Measurements from ENCODE around the gene POLR3A. TPM values are rescaled to one million over a fixed set of nuclear protein-coding genes. Genes with fewer than 3 reads are reported as not detected.

The POLR3A gene
- total and polyA plus RNA-seq, 2 donors (not counting 1 experiment from before 2014, with no cell fraction given), result 5.4 to 18.4 TPM

DNA sequence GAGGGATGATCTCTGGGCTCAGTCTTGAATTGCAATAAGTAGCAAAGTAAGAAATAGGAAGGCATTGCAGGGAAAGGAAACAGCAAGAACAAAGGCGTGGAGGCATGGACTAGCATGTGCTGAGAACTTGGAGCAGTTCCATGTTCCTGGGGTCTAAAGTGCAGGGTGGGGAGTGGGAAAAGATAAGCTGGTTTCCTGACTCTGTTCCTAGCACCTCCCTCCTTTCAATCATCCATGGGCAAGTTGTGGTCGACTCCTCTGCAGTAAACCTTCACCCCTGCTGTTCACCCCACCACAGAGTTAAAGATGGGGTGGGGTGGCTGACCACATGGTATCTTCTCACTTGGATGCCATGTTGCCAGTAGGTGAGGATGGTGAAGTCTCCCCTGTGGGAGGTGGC is 33.9 kb upstream of the POLR3A start:
- no peak overlapping the region for H3K9ac ChIP-seq (ENCODE audit: low read length)
- Mint-ChIP-seq H3K4me1 (no peaks in the 10 kb centered on the region), H3K27ac (no peak overlapping the region), H3K4me3 (no peak overlapping the region), H3K27me3 (peaks cover 3% of the 10 kb centered on the region), H3K9me3 (ENCODE audit: insufficient read depth) (no peaks in the 10 kb centered on the region)
- no peaks in the 10 kb centered on the region for H4K20me1 ChIP-seq (ENCODE audit: control insufficient read depth, insufficient read depth, low read length, poor library complexity, severe bottlenecking)
- no peak for ATAC-seq (ENCODE audit: low read depth)
- no peak overlapping the region for H3K4me3 ChIP-seq (ENCODE audit: control extremely low read depth in 1 of 5, extremely low read depth in 1 of 5, insufficient read depth in 1 of 5, low read depth in 2 of 5, low read length in 4 of 5)
- no peak for DNase-seq
- H3K27me3 ChIP-seq (replicated peaks in 1 of 4; ENCODE audit: control extremely low read depth in 1 of 4, control insufficient read depth in 3 of 4, insufficient read depth in 4 of 4, low read length in 3 of 4), result no peaks in the 10 kb centered on the region
- no peaks in the 10 kb centered on the region for H3K36me3 ChIP-seq (replicated peaks in 1 of 2; ENCODE audit: control extremely low read depth in 1 of 2, control insufficient read depth in 1 of 2, extremely low read depth in 1 of 2, insufficient read depth in 2 of 2, low read length in 1 of 2)
- TF ChIP-seq, protein P1, sequence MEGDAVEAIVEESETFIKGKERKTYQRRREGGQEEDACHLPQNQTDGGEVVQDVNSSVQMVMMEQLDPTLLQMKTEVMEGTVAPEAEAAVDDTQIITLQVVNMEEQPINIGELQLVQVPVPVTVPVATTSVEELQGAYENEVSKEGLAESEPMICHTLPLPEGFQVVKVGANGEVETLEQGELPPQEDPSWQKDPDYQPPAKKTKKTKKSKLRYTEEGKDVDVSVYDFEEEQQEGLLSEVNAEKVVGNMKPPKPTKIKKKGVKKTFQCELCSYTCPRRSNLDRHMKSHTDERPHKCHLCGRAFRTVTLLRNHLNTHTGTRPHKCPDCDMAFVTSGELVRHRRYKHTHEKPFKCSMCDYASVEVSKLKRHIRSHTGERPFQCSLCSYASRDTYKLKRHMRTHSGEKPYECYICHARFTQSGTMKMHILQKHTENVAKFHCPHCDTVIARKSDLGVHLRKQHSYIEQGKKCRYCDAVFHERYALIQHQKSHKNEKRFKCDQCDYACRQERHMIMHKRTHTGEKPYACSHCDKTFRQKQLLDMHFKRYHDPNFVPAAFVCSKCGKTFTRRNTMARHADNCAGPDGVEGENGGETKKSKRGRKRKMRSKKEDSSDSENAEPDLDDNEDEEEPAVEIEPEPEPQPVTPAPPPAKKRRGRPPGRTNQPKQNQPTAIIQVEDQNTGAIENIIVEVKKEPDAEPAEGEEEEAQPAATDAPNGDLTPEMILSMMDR (IDR thresholded peaks at IDR 0.05), result no peak
- no peak for TF ChIP-seq EZH2 (IDR thresholded peaks at IDR 0.05; ENCODE audit: borderline replicate concordance, insufficient read depth, low read depth, low read length, poor library complexity, severe bottlenecking)
- no peak overlapping the region for H2AFZ ChIP-seq (ENCODE audit: insufficient read depth, low read depth, low read length, poor library complexity, severe bottlenecking)
- CTCF ChIA-PET, result interaction anchor here (1.0 kb wide), 1 partner anchor 235 kb away, joined by 3 read pairs; no protein-coding TSS in a partner anchor
- intact Hi-C loops (cut with micrococcal nuclease), result no loop called here
- POLR2A ChIA-PET, result no interaction called here
- no peak overlapping the region for H3K27ac ChIP-seq (ENCODE audit: low read length in 2 of 2)
- no peaks in the 10 kb centered on the region for H3K4me1 ChIP-seq (ENCODE audit: control insufficient read depth in 2 of 2, insufficient read depth in 2 of 2, low read length in 2 of 2)
- 100% methylated on average over 1 of the region's 2 CpGs for WGBS (ENCODE audit: insufficient coverage)
- no peak overlapping the region for H3K4me2 ChIP-seq (replicated peaks; ENCODE audit: low read depth, low read length, poor library complexity, severe bottlenecking)
- no peaks in the 10 kb centered on the region for H3K9me3 ChIP-seq (ENCODE audit: control extremely low read depth in 1 of 3, control insufficient read depth in 2 of 3, insufficient read depth in 1 of 3, low read length in 2 of 3)
- H3K79me2 ChIP-seq (ENCODE audit: control insufficient read depth, insufficient read depth, low read length), result no peaks in the 10 kb centered on the region

DNA sequence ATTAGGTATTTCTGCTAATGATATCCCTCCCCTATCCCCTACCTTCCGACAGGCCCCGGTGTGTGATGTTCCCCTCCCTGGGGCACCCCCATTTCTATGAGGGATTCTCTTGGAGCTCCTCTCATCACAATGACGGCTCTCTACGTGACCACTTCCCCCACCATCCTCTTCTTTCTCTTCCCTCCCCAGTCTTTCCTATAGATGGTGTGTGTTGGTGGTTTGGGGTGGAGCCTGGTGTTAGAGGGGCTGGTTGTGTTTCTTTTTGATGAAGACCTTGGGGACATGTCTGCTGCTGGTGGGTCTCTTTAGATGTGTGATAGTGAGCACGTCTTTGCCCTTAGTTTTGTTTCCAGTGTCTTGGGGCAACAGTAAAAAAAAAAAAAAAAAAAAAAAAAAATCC is 33.0 kb upstream of the POLR3A start:
- Histone ChIP-seq H3K79me2 (ENCODE audit: control insufficient read depth, insufficient read depth, low read length) (no peaks in the 10 kb centered on the region), H3K9ac (ENCODE audit: low read length) (no peak overlapping the region), H3K4me2 (replicated peaks; ENCODE audit: low read depth, low read length, poor library complexity, severe bottlenecking) (no peak overlapping the region), H3K4me1 (ENCODE audit: control insufficient read depth in 2 of 2, insufficient read depth in 2 of 2, low read length in 2 of 2) (no peaks in the 10 kb centered on the region), H3K36me3 (replicated peaks in 1 of 2; ENCODE audit: control extremely low read depth in 1 of 2, control insufficient read depth in 1 of 2, extremely low read depth in 1 of 2, insufficient read depth in 2 of 2, low read length in 1 of 2) (no peaks in the 10 kb centered on the region), H2AFZ (ENCODE audit: insufficient read depth, low read depth, low read length, poor library complexity, severe bottlenecking) (no peak overlapping the region), H3K9me3 (ENCODE audit: control extremely low read depth in 1 of 3, control insufficient read depth in 2 of 3, insufficient read depth in 1 of 3, low read length in 2 of 3) (no peaks in the 10 kb centered on the region), H3K27ac (ENCODE audit: low read length in 2 of 2) (no peak overlapping the region), H3K4me3 (ENCODE audit: control extremely low read depth in 1 of 5, extremely low read depth in 1 of 5, insufficient read depth in 1 of 5, low read depth in 2 of 5, low read length in 4 of 5) (no peak overlapping the region), H4K20me1 (ENCODE audit: control insufficient read depth, insufficient read depth, low read length, poor library complexity, severe bottlenecking) (no peaks in the 10 kb centered on the region), H3K27me3 (replicated peaks in 1 of 4; ENCODE audit: control extremely low read depth in 1 of 4, control insufficient read depth in 3 of 4, insufficient read depth in 4 of 4, low read length in 3 of 4) (no peaks in the 10 kb centered on the region)
- ATAC-seq (ENCODE audit: low read depth), result no peak
- ChIA-PET CTCF (no interaction called here), POLR2A (no interaction called here)
- Mint-ChIP-seq H3K27me3 (peaks cover 3% of the 10 kb centered on the region), H3K4me1 (no peaks in the 10 kb centered on the region), H3K27ac (no peak overlapping the region), H3K4me3 (no peak overlapping the region), H3K9me3 (ENCODE audit: insufficient read depth) (no peaks in the 10 kb centered on the region)
- TF ChIP-seq, protein P1 (IDR thresholded peaks at IDR 0.05), result no peak
- TF ChIP-seq EZH2 (IDR thresholded peaks at IDR 0.05; ENCODE audit: borderline replicate concordance, insufficient read depth, low read depth, low read length, poor library complexity, severe bottlenecking), result no peak
- no CpG with 5 or more reads among the region's 5 CpGs for WGBS (ENCODE audit: insufficient coverage)
- no peak for DNase-seq
- intact Hi-C loops (cut with micrococcal nuclease), result no loop called here

Data from B cell (primary cell).